ENCODE data around the gene CEP350. TPM values are rescaled to one million over a fixed set of nuclear protein-coding genes. Genes with fewer than 3 reads are reported as not detected.

The CEP350 gene
- total and polyA plus RNA-seq, 2 donors (not counting 1 experiment from before 2014, with no cell fraction given), result 19.0 to 101 TPM

DNA sequence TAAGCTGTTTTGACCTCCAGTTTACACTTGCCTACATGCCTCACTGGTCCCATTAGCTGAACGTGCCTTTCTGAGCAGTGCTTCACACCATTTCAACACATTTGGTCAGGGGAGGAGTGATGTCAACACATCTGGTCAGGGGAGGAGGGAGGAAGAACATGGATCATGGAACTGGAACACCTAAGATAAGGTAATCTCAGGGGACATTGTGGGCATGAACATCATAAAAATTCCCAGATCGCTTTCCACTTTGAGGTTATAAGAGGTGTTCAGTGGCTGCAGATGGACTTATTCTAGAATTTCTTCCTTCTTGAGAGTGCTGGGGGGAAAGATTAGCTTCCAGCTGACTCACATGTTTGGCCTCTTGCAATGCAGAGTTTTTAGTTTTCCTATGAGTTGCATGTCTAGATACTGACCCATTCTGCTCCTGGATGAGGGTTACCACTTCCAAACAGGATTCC is 202.1 kb downstream of the CEP350 start:
- Histone ChIP-seq H3K27me3 (ENCODE audit: control insufficient read depth, insufficient read depth, low read length) (no peaks in the 10 kb centered on the region), H3K79me2 (ENCODE audit: control insufficient read depth, insufficient read depth, low read length) (peaks cover 67% of the 10 kb centered on the region), H3K27ac (ENCODE audit: insufficient read depth, low read length) (peak overlapping the region; percentile 94), H3K9me3 (ENCODE audit: control insufficient read depth, insufficient read depth, low read depth, low read length) (no peaks in the 10 kb centered on the region), H2AFZ (ENCODE audit: low read length) (no peak overlapping the region), H3K36me3 (ENCODE audit: control insufficient read depth, insufficient read depth, low read length) (peaks cover 2% of the 10 kb centered on the region), H3K4me2 (ENCODE audit: extremely low read depth, insufficient read depth, low read length) (peak overlapping the region; percentile 99), H3K4me3 (replicated peaks in 1 of 4; ENCODE audit: control extremely low read depth in 1 of 4, insufficient read depth in 1 of 4, low read depth in 3 of 4, low read length in 4 of 4) (peak overlapping the region; percentile 93 to 99 (median 94)), H3K4me1 (ENCODE audit: control insufficient read depth, extremely low read depth, insufficient read depth, low read length) (peaks cover 22% of the 10 kb centered on the region), H3K9ac (ENCODE audit: insufficient read depth, low read length) (no peak overlapping the region), H4K20me1 (ENCODE audit: control insufficient read depth, extremely low read depth, insufficient read depth, low read length) (peaks cover 5% of the 10 kb centered on the region)
- DNase-seq (ENCODE audit: low read depth in 2 of 2), result peak; percentile 66 to 85
- TF ChIP-seq EZH2 (IDR thresholded peaks at IDR 0.05; ENCODE audit: low read length, missing control alignments), result no peak
- TF ChIP-seq, protein P1, sequence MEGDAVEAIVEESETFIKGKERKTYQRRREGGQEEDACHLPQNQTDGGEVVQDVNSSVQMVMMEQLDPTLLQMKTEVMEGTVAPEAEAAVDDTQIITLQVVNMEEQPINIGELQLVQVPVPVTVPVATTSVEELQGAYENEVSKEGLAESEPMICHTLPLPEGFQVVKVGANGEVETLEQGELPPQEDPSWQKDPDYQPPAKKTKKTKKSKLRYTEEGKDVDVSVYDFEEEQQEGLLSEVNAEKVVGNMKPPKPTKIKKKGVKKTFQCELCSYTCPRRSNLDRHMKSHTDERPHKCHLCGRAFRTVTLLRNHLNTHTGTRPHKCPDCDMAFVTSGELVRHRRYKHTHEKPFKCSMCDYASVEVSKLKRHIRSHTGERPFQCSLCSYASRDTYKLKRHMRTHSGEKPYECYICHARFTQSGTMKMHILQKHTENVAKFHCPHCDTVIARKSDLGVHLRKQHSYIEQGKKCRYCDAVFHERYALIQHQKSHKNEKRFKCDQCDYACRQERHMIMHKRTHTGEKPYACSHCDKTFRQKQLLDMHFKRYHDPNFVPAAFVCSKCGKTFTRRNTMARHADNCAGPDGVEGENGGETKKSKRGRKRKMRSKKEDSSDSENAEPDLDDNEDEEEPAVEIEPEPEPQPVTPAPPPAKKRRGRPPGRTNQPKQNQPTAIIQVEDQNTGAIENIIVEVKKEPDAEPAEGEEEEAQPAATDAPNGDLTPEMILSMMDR (conservative IDR thresholded peaks at IDR 0.05 in 1 of 2, IDR thresholded peaks at IDR 0.05 in 1 of 2; ENCODE audit: low read depth in 1 of 2, low read length in 2 of 2), result no peak

DNA sequence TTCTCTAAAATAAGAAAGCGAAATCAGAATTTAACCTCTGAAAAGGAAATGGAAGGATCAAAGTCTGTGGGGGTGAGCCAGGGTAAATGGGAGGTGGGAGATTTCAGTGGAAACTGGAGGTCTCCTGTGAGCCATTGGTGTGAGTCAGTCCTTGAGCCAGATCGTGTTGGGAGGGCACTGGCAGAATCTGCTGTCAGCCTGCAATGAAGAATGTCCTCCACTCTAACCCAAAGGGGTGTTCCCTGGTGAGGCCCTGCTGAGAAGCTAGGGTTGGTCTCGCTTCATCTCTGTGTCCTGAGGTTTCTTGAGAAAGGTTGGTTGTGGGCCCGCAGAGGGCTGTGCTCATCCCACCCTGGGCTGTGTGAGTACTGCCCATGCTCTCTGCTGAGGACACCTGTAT is 202.5 kb downstream of the CEP350 start:
- TF ChIP-seq EZH2 (IDR thresholded peaks at IDR 0.05; ENCODE audit: low read length, missing control alignments), result no peak
- TF ChIP-seq, protein P1 (conservative IDR thresholded peaks at IDR 0.05 in 1 of 2, IDR thresholded peaks at IDR 0.05 in 1 of 2; ENCODE audit: low read depth in 1 of 2, low read length in 2 of 2), result no peak
- peak; percentile 56 to 72 for DNase-seq (ENCODE audit: low read depth in 2 of 2)
- Histone ChIP-seq H2AFZ (ENCODE audit: low read length) (no peak overlapping the region), H3K36me3 (ENCODE audit: control insufficient read depth, insufficient read depth, low read length) (peaks cover 2% of the 10 kb centered on the region), H3K79me2 (ENCODE audit: control insufficient read depth, insufficient read depth, low read length) (peaks cover 71% of the 10 kb centered on the region), H3K9me3 (ENCODE audit: control insufficient read depth, insufficient read depth, low read depth, low read length) (no peaks in the 10 kb centered on the region), H3K4me1 (ENCODE audit: control insufficient read depth, extremely low read depth, insufficient read depth, low read length) (peaks cover 18% of the 10 kb centered on the region), H3K27me3 (ENCODE audit: control insufficient read depth, insufficient read depth, low read length) (no peaks in the 10 kb centered on the region), H3K9ac (ENCODE audit: insufficient read depth, low read length) (no peak overlapping the region), H3K4me3 (replicated peaks in 1 of 4; ENCODE audit: control extremely low read depth in 1 of 4, insufficient read depth in 1 of 4, low read depth in 3 of 4, low read length in 4 of 4) (peak overlapping the region; percentile 93 to 99 (median 94)), H3K27ac (ENCODE audit: insufficient read depth, low read length) (peak overlapping the region; percentile 94), H4K20me1 (ENCODE audit: control insufficient read depth, extremely low read depth, insufficient read depth, low read length) (peaks cover 5% of the 10 kb centered on the region), H3K4me2 (ENCODE audit: extremely low read depth, insufficient read depth, low read length) (peak overlapping the region; percentile 99)

DNA sequence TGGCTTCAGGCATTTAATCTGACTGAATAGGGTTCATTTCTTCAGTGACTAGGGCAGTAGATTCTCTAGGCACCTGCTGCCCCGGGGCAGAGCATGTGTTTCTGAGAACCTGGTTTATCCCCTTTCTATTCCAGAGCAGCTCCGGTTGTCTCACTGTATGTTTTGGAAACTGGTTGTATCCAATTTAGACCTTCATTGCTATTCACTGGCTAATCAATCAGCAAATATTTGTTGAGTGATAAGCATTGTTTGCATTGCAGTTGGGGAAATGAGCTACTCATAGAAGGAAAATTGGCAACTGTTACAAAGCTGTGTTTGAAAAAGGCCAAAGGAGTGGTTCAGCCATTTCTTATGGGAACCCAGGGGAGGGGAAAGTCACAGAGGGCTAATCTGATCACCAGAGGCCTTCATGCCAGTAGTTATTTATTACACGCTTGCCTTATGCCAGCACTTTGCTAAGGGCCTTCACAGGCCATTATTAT is 203.0 kb downstream of the CEP350 start:
- Histone ChIP-seq H3K27ac (ENCODE audit: insufficient read depth, low read length) (peak overlapping the region; percentile 94), H4K20me1 (ENCODE audit: control insufficient read depth, extremely low read depth, insufficient read depth, low read length) (peaks cover 5% of the 10 kb centered on the region)
- no peak for DNase-seq (ENCODE audit: low read depth in 2 of 2)

More for the DNA sequence above, 203.0 kb downstream of the CEP350 start:
- H3K9me3 ChIP-seq (ENCODE audit: control insufficient read depth, insufficient read depth, low read depth, low read length), result no peaks in the 10 kb centered on the region
- TF ChIP-seq EZH2 (IDR thresholded peaks at IDR 0.05; ENCODE audit: low read length, missing control alignments), result no peak
- TF ChIP-seq, protein P1 (conservative IDR thresholded peaks at IDR 0.05 in 1 of 2, IDR thresholded peaks at IDR 0.05 in 1 of 2; ENCODE audit: low read depth in 1 of 2, low read length in 2 of 2), result no peak
- peaks cover 2% of the 10 kb centered on the region for H3K36me3 ChIP-seq (ENCODE audit: control insufficient read depth, insufficient read depth, low read length)
- H2AFZ ChIP-seq (ENCODE audit: low read length), result no peak overlapping the region
- peaks cover 76% of the 10 kb centered on the region for H3K79me2 ChIP-seq (ENCODE audit: control insufficient read depth, insufficient read depth, low read length)
- H3K4me3 ChIP-seq (replicated peaks in 1 of 4; ENCODE audit: control extremely low read depth in 1 of 4, insufficient read depth in 1 of 4, low read depth in 3 of 4, low read length in 4 of 4), result peak overlapping the region; percentile 93 to 99 (median 94)
- peaks cover 17% of the 10 kb centered on the region for H3K4me1 ChIP-seq (ENCODE audit: control insufficient read depth, extremely low read depth, insufficient read depth, low read length)
- no peaks in the 10 kb centered on the region for H3K27me3 ChIP-seq (ENCODE audit: control insufficient read depth, insufficient read depth, low read length)
- H3K4me2 ChIP-seq (ENCODE audit: extremely low read depth, insufficient read depth, low read length), result peak overlapping the region; percentile 99
- H3K9ac ChIP-seq (ENCODE audit: insufficient read depth, low read length), result no peak overlapping the region
